DND-41 (cell line): ENCODE data around the gene IL20.

ENCODE experiments used
- ATAC-seq: fragments of 200-7000 bp; cut with Tn5 transposase; 3 replicates; pipeline ENCODE4 v1.9.1; 2021; ENCODE audit warnings: low read depth; ENCODE audit not compliant: insufficient read depth
- DNase-seq: peaks from one replicate; pipeline ENCODE4 v3.0.0-alpha.2; 2020
- H2AFZ ChIP-seq: 2 replicates; pipeline ENCODE4 v1.6.0; 2012; ENCODE audit warnings: low read depth, low read length
- H3K27ac ChIP-seq: 2 replicates; pipeline ENCODE4 v1.5.1; 2012; ENCODE audit warnings: low read length, inconsistent platforms
- H3K27me3 ChIP-seq: fragments of 200-600 bp; sonication (generic); 2 replicates; pipeline ENCODE4 v1.6.0; 2012; ENCODE audit warnings: low read length, mild to moderate bottlenecking, inconsistent platforms; ENCODE audit not compliant: insufficient read depth, poor library complexity
- H3K36me3 ChIP-seq: 2 replicates; pipeline ENCODE4 v1.5.1; 2012; ENCODE audit warnings: low read length, inconsistent platforms; ENCODE audit not compliant: insufficient read depth
- H3K4me1 ChIP-seq: 2 replicates; pipeline ENCODE4 v1.5.1; 2012; ENCODE audit warnings: mild to moderate bottlenecking, low read length; ENCODE audit not compliant: insufficient read depth
- H3K4me2 ChIP-seq: 2 replicates; pipeline ENCODE4 v1.6.0; 2012; ENCODE audit warnings: mild to moderate bottlenecking, moderate library complexity, low read length, inconsistent platforms; ENCODE audit not compliant: insufficient read depth
- H3K4me3 ChIP-seq, 2 experiments: fragments of 200-600 bp in 1 of 2; shearing (Covaris generic) in 1 of 2; 2 replicates each; pipeline ENCODE4 v1.5.1; 2012 to 2016; ENCODE audit warnings: inconsistent platforms in 2 of 2, low read length in 2 of 2, mild to moderate bottlenecking in 2 of 2, low read depth in 1 of 2, moderate library complexity in 1 of 2
- H3K79me2 ChIP-seq: 2 replicates; pipeline ENCODE4 v1.6.0; 2012; ENCODE audit warnings: low read length, inconsistent platforms; ENCODE audit not compliant: insufficient read depth
- H3K9ac ChIP-seq: 2 replicates; pipeline ENCODE4 v1.6.0; 2012; ENCODE audit warnings: low read depth, mild to moderate bottlenecking, inconsistent platforms, low read length, moderate library complexity
- H3K9me3 ChIP-seq: 2 replicates; pipeline ENCODE4 v1.5.1; 2012; ENCODE audit warnings: low read length, moderate library complexity, mild to moderate bottlenecking, inconsistent platforms; ENCODE audit not compliant: insufficient read depth, severe bottlenecking
- H4K20me1 ChIP-seq: 2 replicates; pipeline ENCODE4 v1.6.0; 2012; ENCODE audit warnings: low read length; ENCODE audit not compliant: insufficient read depth
- EZH2 ChIP-seq: IDR thresholded peaks from 3 replicates; pipeline ENCODE4 v1.6.1; 2012; ENCODE audit warnings: borderline replicate concordance, low read depth, mild to moderate bottlenecking, moderate library complexity, low read length, inconsistent platforms; ENCODE audit not compliant: severe bottlenecking
- TF ChIP-seq, protein P1 (sequence below): IDR thresholded peaks from 2 replicates; pipeline ENCODE4 v1.5.1; 2012; ENCODE audit warnings: borderline replicate concordance, low read length, moderate library complexity, mild to moderate bottlenecking; ENCODE audit not compliant: poor library complexity, severe bottlenecking; ENCODE audit errors: extremely low read depth

IL20 gene

DNA sequence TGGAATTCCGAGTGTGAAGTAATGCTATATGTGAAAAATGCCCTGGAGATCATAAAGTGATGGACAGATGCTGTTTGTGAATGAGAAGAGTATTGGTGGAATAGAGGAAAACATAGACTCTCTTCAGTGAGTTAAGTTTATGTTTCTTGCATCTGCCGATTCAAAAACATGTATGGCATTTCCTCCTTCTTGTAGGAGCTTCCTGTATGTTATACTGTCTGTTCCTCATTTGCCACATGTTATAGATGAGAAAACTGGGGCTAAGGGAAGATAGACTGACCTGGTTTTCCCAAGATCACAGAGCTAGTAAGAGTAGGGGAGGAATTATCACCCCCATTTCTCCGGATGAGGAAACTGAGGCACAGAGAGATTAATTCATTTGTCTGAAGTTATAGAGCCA, 41.1 kb upstream of the IL20 start:
- no peak for ATAC-seq
- no peaks in the 10 kb centered on the region for H3K27me3 ChIP-seq
- no peak overlapping the region for H3K4me2 ChIP-seq
- H3K36me3 ChIP-seq = no peaks in the 10 kb centered on the region
- H3K27ac ChIP-seq = no peak overlapping the region
- H3K4me3 ChIP-seq = no peak overlapping the region
- no peak for DNase-seq
- H2AFZ ChIP-seq = no peak overlapping the region
- no peak overlapping the region for H3K9ac ChIP-seq
- no peaks in the 10 kb centered on the region for H4K20me1 ChIP-seq
- H3K4me1 ChIP-seq = no peaks in the 10 kb centered on the region
- no peak for TF ChIP-seq EZH2
- TF ChIP-seq, protein P1, sequence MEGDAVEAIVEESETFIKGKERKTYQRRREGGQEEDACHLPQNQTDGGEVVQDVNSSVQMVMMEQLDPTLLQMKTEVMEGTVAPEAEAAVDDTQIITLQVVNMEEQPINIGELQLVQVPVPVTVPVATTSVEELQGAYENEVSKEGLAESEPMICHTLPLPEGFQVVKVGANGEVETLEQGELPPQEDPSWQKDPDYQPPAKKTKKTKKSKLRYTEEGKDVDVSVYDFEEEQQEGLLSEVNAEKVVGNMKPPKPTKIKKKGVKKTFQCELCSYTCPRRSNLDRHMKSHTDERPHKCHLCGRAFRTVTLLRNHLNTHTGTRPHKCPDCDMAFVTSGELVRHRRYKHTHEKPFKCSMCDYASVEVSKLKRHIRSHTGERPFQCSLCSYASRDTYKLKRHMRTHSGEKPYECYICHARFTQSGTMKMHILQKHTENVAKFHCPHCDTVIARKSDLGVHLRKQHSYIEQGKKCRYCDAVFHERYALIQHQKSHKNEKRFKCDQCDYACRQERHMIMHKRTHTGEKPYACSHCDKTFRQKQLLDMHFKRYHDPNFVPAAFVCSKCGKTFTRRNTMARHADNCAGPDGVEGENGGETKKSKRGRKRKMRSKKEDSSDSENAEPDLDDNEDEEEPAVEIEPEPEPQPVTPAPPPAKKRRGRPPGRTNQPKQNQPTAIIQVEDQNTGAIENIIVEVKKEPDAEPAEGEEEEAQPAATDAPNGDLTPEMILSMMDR = no peak
- no peaks in the 10 kb centered on the region for H3K9me3 ChIP-seq
- no peaks in the 10 kb centered on the region for H3K79me2 ChIP-seq

DNA sequence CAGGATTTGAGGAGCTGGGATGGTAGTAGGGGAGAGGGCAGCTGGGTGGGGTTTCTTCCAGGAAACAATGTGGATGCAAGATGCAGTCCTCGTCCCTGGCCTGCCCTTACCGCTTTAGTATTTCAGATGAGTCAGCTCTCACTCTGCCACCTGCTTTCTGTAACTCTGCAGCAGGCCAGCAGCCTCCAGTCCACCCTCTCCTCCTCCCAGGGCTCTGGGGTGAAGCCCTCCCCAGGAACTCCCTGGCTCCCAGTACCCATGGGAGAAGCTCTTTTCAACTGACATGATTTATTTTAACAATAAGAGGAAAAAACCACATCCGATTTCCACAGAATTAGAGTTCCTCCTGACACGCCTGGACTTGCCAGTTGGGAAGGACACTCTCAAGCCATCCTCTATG, 39.0 kb upstream of the IL20 start:
- Histone ChIP-seq H3K9me3 (no peaks in the 10 kb centered on the region), H2AFZ (no peak overlapping the region), H3K4me1 (no peaks in the 10 kb centered on the region), H3K4me3 (no peak overlapping the region), H3K9ac (no peak overlapping the region), H3K4me2 (no peak overlapping the region), H3K27ac (no peak overlapping the region), H3K36me3 (no peaks in the 10 kb centered on the region), H3K79me2 (no peaks in the 10 kb centered on the region), H4K20me1 (no peaks in the 10 kb centered on the region), H3K27me3 (no peaks in the 10 kb centered on the region)
- TF ChIP-seq, protein P1 = no peak
- no peak for TF ChIP-seq EZH2
- ATAC-seq = no peak
- DNase-seq = no peak

- DNase-seq = no peak
- no peaks in the 10 kb centered on the region for H3K79me2 ChIP-seq
Measured at GRCh38 chr1:206828061-206828460, 37.4 kb upstream of the IL20 start.

More at GRCh38 chr1:206828061-206828460, 37.4 kb upstream of the IL20 start:
- Histone ChIP-seq H3K36me3 (no peaks in the 10 kb centered on the region), H3K27ac (no peak overlapping the region), H4K20me1 (no peaks in the 10 kb centered on the region), H3K9me3 (no peaks in the 10 kb centered on the region), H3K9ac (no peak overlapping the region), H3K4me2 (no peak overlapping the region), H2AFZ (no peak overlapping the region), H3K27me3 (no peaks in the 10 kb centered on the region), H3K4me1 (no peaks in the 10 kb centered on the region), H3K4me3 (no peak overlapping the region)
- TF ChIP-seq, protein P1 = no peak
- no peak for TF ChIP-seq EZH2
- ATAC-seq = no peak
